A673 (cell line): Measurements from ENCODE around the gene HARS1.
"Not testable (repeated sequence)": the region's sequence is repeated elsewhere in the genome, so short reads cannot be mapped to it uniquely, and the experiment has no call there.

ENCODE experiments used
- CTCF ChIP-seq: fragments of 300-800, 200-600 bp; sonication (generic); conservative IDR thresholded peaks from 2 replicates; pipeline ENCODE4 v1.5.1; 2017; ENCODE audit warnings: low read depth, mild to moderate bottlenecking, antibody characterized with exemption, low read length, moderate library complexity, mixed read lengths
- EZH2 ChIP-seq: fragments of 200-600 bp; sonication (generic); IDR thresholded peaks from 2 replicates; pipeline ENCODE4 v1.6.1; 2017; ENCODE audit warnings: borderline replicate concordance, low read depth, mild to moderate bottlenecking, mixed read lengths, antibody characterized with exemption, low read length; ENCODE audit not compliant: poor library complexity, severe bottlenecking

- TF ChIP-seq CTCF, EZH2: not testable (repeated sequence)
These were observed 29.6 kb upstream of the HARS1 start for GRCh38 chr5:140720738-140721137.
